ENCODE data around the gene NTNG1.

NTNG1 gene

GRCh38 chr1:107459204-107459904 lies 318.5 kb downstream of the NTNG1 start:
- no peak for DNase-seq (ENCODE audit: low spot score)

- DNase-seq (ENCODE audit: low spot score), result no peak
These were observed 319.2 kb downstream of the NTNG1 start for GRCh38 chr1:107460035-107460434.

GRCh38 chr1:107464827-107465226 lies 324.0 kb downstream of the NTNG1 start:
- DNase-seq (ENCODE audit: low spot score), result no peak

GRCh38 chr1:107467286-107467685 lies 326.4 kb downstream of the NTNG1 start:
- DNase-seq (ENCODE audit: low spot score), result no peak

- no peak for DNase-seq (ENCODE audit: low spot score)
These were observed 327.0 kb downstream of the NTNG1 start for GRCh38 chr1:107467811-107468210.

GRCh38 chr1:107473065-107473464 lies 332.2 kb downstream of the NTNG1 start:
- no peak for DNase-seq (ENCODE audit: low spot score)

- DNase-seq (ENCODE audit: low spot score), result no peak
These were observed 334.2 kb downstream of the NTNG1 start for GRCh38 chr1:107474877-107475612.

- no peak for DNase-seq (ENCODE audit: low spot score)
These were observed 336.4 kb downstream of the NTNG1 start for GRCh38 chr1:107477233-107477632.

GRCh38 chr1:107479865-107480350 lies 339.1 kb downstream of the NTNG1 start:
- DNase-seq (ENCODE audit: low spot score), result no peak

- no peak for DNase-seq (ENCODE audit: low spot score)
These were observed 339.9 kb downstream of the NTNG1 start for GRCh38 chr1:107480548-107481415.

- DNase-seq (ENCODE audit: low spot score), result no peak
These were observed 341.0 kb downstream of the NTNG1 start for GRCh38 chr1:107481756-107482384.

- no peak for DNase-seq (ENCODE audit: low spot score)
These were observed 343.1 kb downstream of the NTNG1 start for GRCh38 chr1:107483949-107484348.

- DNase-seq (ENCODE audit: low spot score), result no peak
These were observed 345.5 kb downstream of the NTNG1 start for GRCh38 chr1:107486349-107486748.

- DNase-seq (ENCODE audit: low spot score), result no peak
These were observed 346.7 kb downstream of the NTNG1 start for GRCh38 chr1:107487506-107487905.

- no peak for DNase-seq (ENCODE audit: low spot score)
These were observed 350.7 kb downstream of the NTNG1 start for GRCh38 chr1:107491582-107491981.

- DNase-seq (ENCODE audit: low spot score), result no peak
These were observed 352.4 kb downstream of the NTNG1 start for GRCh38 chr1:107493111-107493716.

GRCh38 chr1:107494061-107494460 lies 353.2 kb downstream of the NTNG1 start:
- no peak for DNase-seq (ENCODE audit: low spot score)

GRCh38 chr1:107496002-107496401 lies 355.2 kb downstream of the NTNG1 start:
- no peak for DNase-seq (ENCODE audit: low spot score)

GRCh38 chr1:107499139-107499744 lies 358.4 kb downstream of the NTNG1 start:
- no peak for DNase-seq (ENCODE audit: low spot score)

- no peak for DNase-seq (ENCODE audit: low spot score)
These were observed 360.3 kb downstream of the NTNG1 start for GRCh38 chr1:107501081-107501605.

GRCh38 chr1:107510347-107510746 lies 369.5 kb downstream of the NTNG1 start:
- no peak for DNase-seq (ENCODE audit: low spot score)
